Choroid plexus epithelial cell (primary cell): Measurements from ENCODE around the gene MAN2A1.

Experiments used
- DNase-seq: peaks from one replicate; pipeline ENCODE4 v3.0.0-alpha.2; 2010; ENCODE audit warnings: low read depth
- H3K4me3 ChIP-seq: 2 replicates; pipeline ENCODE4 v1.5.1; 2011; ENCODE audit warnings: low read depth, mild to moderate bottlenecking, control low read depth, low read length, moderate library complexity
- CTCF ChIP-seq: conservative IDR thresholded peaks from 2 replicates; pipeline ENCODE4 v1.5.1; 2011; ENCODE audit warnings: low read depth, mild to moderate bottlenecking, control low read depth, inconsistent platforms, low read length, moderate library complexity

Gene MAN2A1

GRCh38 chr5:109769597-109770291, 80.0 kb downstream of the MAN2A1 start:
- peak; percentile 39 for DNase-seq
- TF ChIP-seq CTCF, result no peak
- H3K4me3 ChIP-seq, result no peak overlapping the region

- TF ChIP-seq CTCF, result no peak
- no peak for DNase-seq
- no peak overlapping the region for H3K4me3 ChIP-seq
Observed at GRCh38 chr5:109775130-109775529, 85.4 kb downstream of the MAN2A1 start.

GRCh38 chr5:109779036-109779735, 89.5 kb downstream of the MAN2A1 start:
- H3K4me3 ChIP-seq, result no peak overlapping the region
- no peak for TF ChIP-seq CTCF
- peak; percentile 46 for DNase-seq

- peak; percentile 59 for DNase-seq
- no peak for TF ChIP-seq CTCF
- no peak overlapping the region for H3K4me3 ChIP-seq
Observed at GRCh38 chr5:109784687-109785086, 95.0 kb downstream of the MAN2A1 start.

GRCh38 chr5:109786206-109786855, 96.6 kb downstream of the MAN2A1 start:
- H3K4me3 ChIP-seq, result no peak overlapping the region
- no peak for TF ChIP-seq CTCF
- DNase-seq, result no peak

- DNase-seq, result no peak
- no peak for TF ChIP-seq CTCF
- H3K4me3 ChIP-seq, result no peak overlapping the region
Observed at GRCh38 chr5:109788596-109788995, 98.9 kb downstream of the MAN2A1 start.
